ENCODE measurements around the gene FASTKD3.
"Not testable (repeated sequence)": the region's sequence is repeated elsewhere in the genome, so short reads cannot be mapped to it uniquely, and the experiment has no call there.

FASTKD3 gene, protein sequence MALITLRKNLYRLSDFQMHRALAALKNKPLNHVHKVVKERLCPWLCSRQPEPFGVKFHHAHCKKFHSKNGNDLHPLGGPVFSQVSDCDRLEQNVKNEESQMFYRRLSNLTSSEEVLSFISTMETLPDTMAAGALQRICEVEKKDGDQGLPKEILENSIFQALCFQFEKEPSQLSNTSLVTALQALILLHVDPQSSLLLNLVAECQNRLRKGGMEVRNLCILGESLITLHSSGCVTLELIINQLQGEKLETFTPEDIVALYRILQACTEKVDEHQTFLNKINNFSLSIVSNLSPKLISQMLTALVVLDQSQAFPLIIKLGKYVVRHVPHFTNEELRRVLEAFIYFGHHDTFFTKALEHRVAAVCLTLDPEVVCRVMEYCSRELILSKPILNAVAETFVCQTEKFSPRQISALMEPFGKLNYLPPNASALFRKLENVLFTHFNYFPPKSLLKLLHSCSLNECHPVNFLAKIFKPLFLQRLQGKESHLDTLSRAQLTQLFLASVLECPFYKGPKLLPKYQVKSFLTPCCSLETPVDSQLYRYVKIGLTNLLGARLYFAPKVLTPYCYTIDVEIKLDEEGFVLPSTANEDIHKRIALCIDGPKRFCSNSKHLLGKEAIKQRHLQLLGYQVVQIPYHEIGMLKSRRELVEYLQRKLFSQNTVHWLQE

DNA sequence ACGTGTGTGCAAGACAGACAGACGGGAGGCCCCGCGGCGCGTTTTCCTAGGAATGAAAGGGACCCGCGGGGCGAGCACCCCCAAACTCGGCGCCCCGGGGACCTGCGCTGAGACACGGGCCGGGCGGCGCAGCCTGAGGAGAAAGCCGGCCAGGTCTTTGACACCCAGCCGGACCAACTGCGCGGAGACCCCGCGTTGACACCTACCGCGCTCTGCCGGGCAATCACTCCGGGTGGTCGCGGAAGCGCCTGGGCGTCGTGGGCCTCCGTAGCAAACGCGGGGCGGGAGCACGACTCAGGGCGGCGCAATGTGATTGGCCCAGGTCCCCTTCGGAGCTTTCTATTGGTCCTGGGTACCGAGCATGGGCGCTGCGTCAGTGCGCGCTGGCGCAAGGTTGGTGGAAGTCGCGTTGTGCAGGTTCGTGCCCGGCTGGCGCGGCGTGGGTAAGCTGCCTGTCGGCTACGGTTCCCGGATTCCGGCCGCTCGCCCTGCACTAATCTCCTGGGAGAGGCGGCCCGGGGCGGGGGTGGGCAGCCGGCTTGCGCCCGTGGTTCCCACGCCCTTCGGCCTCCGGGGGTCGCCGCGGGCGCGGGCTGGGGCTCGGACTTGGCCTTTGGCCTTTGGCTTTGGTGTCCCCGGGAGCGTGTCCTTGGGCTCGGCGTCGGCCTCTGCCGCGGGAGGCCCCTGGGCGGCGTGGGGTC is at the start of gene FASTKD3, which contains the start of gene MTRR:
TSS of gene FASTKD3 (minus strand) at position 259 of the 701 bp plus-strand sequence. CDS start 948 bp downstream, outside the sequence.
TSS of gene MTRR (plus strand) at position 376 of the 701 bp plus-strand sequence. CDS start 1,647 bp downstream, outside the sequence.
- DNase-seq = peak; percentile 89 to 92

DNA sequence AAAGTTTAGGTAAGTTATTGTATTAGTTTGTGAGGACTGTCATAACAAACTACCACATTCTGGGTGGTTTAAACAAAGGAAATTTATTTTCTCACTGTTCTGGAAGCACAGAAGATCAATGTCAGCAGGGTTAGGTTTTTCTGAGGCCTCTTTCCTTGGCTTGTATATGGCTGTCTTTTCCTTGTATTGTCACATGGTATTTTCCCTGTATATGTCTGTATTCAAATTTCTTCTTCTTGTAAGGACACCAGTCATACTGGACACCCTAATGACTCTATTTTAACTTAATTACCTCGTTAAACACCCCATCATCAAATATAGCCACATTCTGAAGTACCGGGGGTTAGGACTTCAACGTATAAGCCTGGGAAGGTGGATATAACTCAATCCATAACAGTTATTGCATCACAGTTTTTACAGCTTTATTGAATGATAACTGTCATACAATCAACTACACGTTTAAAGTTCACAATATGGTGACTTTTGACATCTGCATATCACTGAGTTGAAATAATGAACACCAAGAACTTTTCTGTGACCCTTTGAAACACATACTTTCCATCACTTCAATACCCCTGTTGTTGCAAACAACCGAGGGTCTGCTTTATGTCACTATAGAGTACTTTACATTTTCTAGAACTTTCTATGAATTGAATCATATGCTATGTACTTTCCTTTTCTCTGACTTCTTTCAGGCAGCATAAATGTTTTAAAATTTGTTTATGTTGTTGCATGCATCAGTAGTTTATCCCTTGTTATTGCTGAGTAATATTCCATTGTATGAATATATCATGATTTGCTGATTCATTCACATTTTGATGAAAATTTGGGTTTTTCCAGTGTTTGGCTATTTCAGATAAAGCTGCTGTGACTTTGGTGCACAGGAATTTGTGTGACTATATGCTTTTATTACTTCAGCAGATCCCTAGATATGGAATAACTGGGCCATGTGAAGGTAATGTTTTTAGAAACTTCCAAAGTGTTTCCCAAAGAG is 48.6 kb upstream of the FASTKD3 start:
- no peak for DNase-seq

DNA sequence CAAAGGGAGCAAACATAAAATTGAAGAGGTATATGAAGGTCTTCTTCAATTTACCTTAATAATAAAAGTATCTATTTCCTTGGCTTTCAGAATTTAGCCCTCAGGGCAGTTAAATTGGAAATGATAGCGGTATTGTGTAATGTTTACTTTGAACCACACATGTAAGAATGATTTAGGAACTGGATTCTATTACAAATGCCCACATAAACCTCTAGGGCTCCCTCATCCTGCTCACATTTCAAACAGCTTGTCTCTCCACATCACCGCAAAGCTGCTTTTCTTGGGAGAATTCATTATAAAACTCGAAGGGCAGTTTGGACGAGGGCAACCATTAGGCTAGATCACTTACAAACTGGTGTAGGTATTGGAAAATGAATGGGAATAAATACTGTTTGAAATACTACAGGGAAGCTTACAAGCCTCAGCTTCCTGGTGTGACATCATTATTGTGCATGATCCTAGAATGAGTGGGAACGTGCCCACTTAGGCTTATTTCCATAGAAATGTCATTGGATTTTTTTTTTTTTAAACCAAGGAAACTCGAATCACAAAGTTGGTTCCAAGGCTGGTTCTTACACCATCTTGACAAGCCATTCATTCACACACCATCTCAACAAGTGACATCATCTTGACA is 47.5 kb upstream of the FASTKD3 start:
- DNase-seq = no peak

DNA sequence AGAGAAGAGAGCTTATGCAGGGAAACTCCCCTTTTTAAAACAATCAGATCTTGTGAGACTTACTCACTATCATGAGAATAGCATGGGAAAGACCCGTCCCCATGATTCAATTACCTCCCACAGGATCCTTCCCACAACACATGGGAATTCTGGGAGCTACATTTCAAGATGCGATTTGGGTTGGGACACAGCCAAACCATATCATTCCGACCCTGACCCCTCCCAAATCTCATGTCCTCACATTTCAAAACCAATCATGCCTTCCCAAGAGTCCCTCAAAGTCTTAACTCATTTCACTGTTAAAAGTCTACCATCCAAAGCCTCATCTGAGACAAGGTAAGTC is 42.6 kb upstream of the FASTKD3 start:
- DNase-seq = not testable (repeated sequence)

DNA sequence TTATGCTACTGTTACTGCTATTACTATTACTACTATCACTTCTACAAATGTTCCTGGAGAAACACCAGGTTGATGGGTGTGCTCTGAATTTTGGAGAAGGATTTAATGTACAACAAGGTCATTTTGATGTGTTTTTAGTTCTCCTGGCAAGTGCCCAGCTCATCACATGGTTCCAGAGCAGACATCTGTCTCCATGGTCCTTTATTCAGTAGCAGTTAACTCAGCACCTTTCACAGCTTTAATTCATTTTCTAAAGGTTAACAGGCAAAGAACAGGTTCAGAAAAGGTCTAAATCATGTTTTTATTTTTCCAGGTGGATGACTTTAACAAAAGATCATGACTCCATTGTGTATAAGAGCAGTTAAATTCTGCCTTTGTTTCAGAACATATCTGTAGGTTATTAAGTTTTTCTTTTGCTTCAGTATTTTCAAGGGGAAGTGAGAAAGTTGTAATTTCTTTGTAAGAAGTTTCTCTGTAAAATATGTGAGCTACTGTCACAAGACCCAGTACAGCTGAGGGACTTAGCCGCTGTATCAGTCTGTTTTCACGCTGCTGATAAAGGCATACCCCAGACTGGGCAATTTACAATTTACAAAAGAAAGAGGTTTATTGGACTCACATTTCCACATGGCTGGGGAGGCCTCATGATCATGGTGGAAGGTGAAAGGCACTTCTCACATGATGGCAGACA is 42.1 kb upstream of the FASTKD3 start:
- no peak for DNase-seq

DNA sequence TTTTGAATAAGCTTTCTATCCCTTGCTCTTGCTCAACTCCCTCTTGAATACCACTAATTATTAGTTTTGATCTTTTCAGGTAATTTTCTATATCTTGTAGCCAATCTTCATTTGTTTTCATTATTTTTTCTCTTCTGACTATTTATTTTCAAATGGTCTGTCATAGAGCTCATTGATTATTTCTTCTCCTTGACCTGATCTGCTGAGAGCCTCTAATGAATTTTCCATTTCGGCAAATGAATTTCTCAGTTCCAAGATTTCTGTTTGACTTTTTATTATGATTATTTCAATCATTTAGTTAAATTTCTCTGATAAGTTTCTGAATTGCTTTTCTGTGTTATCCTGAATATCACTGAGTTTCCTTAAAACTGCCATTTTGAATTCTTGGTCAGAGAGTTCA is 39.5 kb upstream of the FASTKD3 start:
- DNase-seq = no peak

DNA sequence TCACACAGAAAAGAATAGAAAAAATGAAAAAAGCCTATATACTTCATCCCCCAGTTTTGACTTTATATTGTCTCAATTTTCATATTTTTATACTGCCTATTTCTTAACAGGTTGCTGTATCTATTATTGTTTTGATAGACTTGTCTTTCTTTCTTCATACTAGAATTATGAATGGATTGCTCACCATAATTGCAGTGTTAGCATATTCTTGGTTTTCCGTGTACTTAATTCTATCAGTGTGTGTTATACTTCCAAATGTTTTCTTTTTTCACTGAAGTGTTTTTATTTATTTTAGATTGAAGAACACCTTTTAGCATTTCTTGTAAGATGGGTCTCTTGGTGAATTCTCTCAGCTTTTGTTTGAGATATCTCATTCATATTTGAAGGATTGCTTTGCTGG is 38.8 kb upstream of the FASTKD3 start:
- no peak for DNase-seq

DNA sequence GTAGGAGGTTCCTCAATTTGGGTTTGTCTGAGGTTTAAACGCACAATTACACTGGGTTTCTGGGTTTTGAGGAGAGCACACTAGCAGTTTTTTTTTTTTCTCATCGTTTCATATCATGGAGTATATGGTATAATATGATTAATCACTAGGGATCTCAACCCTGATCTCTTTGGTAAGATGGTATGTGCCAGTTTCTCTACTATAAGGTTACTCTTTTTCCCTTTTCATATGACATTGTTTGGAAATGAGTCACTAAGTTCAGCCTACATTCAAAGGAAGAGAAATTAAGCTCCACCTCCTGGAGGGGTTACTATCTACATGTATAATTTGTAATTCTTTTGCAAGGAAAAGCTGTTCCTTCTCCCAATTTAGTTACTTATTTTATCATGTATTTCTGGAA is 35.3 kb upstream of the FASTKD3 start:
- DNase-seq = no peak

DNA sequence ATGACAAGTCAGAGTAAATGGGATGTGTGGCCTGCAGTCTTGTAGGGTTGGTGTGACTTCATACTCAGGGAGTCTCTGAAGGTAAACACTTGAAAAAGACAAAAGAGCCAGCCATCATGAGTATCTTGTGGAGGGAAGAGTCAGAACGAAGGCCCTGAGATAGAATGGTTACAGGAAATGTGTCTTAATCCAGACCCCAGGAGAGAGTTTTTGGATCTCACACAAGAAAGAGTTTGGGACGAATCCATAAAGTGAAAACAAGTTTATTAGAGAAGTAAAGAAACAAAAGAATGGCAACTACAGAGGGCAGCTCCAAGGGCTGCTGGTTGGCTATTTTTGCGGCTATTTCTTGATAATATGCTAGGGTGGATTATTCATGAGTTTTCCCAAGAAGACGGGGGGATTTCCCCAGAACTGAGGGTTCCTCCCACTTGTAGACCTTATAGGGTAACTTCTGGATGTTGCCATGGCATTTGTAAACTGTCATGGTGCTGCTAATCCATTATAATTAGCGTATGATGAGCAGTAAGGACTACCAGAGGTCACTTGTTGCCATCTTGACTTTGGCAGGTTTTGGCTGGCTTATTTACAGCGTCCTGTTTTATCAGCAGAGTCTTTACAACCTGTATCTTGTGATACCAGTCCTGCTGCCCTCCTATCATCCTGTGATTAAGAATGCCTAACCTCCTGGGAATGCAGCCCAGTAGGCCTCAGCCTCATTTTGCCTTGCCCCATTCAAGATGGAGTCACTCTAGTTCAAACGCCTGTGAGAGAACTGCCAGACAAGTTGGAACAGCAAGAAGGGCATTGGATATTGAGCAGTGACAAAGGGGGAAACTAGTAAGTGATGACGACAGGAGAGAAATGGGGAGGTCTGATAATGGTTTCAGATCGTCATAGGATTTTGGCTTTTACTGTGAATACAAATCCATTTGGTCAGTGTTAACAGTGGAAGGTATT is 34.1 kb upstream of the FASTKD3 start:
- no peak for DNase-seq

DNA sequence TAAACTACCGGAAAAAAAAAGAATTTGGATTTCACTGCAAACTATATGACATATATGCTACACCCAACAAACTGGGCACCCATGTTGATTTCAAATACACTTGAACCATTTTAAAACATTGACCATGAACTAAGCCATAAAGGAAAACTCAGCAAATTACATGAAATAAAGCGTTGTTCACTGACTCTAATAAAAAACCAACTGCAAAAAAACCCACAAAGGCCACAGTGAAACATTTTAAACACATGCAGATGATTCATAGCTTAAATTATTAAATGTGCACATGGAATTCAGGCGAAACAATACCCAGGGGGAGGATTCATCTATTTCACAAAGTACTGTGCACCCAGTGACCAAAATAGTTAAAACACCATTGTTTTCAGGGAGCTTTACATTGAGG is 33.4 kb upstream of the FASTKD3 start:
- no peak for DNase-seq

DNA sequence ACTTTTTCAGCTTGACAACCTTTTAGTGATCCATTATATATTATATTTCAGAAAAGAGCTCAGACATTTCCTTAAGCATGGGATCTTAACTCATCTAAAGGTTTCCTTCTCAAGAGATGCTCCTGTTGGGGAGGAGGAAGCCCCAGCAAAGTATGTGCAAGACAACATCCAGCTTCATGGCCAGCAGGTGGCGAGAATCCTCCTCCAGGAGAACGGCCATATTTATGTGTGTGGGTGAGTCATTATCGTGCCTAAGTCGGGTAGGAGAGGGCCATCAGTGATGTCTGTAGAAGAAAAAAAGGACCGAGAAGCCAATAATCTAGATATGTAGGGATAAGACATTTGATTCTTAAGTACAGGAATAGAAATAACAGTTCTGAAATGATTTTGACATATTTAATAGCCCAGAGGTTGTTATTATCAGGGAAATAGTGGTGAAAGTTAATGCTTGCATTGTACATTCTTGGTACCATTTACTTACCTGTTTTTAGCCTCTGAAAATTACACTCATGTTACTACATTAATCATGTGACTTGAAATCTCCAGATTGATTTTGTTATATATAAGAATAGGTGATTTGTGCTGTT is 28.3 kb upstream of the FASTKD3 start:
- DNase-seq = peak in 1 of 2 donors; percentile 28

DNA sequence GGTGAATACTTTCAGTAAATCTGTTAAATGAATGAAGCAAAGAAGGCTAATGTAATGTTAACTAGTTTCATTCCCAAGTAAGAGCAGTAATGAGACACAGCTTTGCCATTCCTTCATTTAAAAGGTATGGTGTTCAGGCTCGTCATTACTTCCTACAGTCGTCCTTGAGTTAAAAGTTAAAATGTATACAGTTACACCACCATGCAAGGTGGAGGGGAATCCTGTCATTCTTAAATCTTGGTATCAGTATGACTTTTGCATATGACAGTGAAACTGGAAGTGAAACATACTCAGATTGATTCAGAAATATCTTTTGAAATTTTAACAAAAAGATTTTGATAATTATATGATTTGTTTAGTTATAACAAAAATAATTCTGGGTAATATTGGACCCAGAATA is 26.0 kb upstream of the FASTKD3 start:
- DNase-seq = no peak

DNA sequence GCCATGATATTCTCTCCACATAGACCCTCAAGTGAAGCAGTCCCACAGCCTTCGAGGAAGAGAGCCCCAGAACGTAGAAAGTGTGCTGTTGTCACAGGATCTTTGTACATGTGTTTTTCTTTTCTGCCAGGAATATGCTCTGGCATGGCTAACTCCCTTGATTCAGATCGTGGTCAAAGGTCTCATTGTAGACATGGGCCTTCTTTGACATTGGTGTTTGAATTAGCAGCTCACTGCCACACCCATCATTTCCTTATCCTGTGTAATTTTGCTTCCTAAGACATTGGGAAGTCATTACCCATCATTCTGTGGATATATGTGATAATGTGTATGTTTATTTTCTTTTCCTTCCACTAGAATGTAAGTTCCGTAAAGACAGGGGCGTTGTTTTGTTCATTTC is 25.6 kb upstream of the FASTKD3 start:
- DNase-seq = no peak

DNA sequence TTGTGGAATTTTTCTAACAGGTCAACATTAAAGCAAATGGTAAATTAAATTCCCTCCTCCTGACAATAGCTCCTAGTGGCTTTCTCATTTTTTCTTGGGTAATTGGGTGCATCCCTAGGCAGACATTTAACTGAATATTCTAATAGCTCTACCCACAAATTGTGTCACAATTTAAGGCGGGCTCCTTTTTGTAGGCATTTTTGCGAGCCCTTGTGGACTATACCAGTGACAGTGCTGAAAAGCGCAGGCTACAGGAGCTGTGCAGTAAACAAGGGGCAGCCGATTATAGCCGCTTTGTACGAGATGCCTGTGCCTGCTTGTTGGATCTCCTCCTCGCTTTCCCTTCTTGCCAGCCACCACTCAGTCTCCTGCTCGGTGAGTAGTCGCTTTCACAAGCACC is 20.1 kb upstream of the FASTKD3 start:
- no peak for DNase-seq

DNA sequence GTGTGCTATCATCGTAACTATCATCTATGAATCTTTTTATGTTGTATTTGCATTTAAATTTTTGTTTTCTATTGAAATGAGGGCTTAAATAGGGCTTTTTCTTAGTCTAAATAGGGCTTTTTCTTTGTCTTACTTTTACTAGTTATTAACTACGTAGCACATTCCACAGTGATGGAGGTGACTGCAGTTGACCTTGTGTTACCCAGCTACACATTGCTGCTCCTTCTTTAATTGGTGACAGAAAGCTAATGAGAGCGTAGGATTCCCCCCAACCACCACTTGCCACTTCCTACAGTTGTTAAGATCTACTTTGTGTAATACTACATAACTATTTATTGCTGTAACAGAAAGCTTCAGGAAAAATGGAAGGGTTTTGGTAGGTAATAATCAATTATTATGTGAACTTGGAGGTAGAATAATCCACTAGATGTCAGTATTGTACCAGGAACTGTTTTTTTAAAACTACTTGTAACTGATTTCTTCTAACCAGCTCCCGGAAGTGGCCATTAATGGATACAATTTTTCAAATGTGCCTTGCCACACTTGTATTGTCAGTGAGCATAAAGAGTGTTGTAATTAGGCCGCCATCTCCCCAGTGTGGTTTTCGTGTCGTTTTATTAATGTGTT is 18.1 kb upstream of the FASTKD3 start:
- DNase-seq = peak in 1 of 2 donors; percentile 66

DNA sequence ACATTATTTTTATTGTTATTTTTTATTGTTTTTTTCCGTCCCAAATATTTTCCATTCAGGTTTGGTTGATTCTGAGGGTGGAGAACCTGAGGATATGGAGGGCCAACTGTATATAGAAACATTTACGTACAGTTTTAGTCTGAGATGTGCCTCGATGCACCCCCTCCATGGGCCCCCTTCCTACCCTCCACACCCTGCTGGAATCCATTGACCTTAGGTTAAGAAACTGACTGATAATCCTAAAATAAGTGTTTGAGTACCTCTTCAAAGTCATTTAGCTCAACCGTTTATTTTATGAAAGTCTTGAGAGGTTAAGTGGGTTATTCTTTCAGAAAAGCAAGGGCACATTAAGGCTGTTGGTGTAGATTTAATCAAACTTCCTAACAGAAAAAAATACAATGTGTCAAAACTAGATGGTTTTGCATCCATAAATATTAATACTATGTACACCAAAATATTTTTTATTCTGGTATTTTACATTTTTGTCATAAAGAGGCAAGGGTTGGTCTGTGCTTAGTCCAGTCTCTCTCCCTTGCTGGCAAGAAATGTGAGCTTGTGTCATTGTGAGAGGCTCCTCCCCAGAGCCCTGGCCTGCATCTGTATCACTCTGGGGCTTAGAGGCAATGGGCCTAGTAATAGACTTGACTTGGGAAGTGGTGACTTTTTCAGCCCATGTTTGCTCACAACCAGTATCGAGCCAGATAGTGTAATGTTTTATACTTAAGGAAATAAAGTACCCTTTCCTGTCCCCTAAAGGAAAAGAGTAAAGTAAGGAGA is 15.8 kb upstream of the FASTKD3 start:
- no peak for DNase-seq

DNA sequence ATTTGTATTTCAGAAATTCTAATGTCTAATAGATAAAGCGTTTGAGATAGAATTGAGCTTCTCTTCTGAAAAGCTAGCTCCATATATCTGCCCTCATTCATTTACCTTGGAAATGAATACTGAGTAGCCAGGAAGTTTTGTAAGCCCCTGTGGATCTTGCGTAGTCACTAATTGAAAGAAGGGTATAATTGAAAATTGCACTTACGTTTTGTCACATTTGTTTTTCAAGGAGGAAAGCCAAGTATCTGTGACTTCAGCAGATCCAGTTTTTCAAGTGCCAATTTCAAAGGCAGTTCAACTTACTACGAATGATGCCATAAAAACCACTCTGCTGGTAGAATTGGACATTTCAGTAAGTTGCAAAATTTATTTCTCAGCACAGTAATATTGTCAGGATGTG is 14.1 kb upstream of the FASTKD3 start:
- DNase-seq = no peak

DNA sequence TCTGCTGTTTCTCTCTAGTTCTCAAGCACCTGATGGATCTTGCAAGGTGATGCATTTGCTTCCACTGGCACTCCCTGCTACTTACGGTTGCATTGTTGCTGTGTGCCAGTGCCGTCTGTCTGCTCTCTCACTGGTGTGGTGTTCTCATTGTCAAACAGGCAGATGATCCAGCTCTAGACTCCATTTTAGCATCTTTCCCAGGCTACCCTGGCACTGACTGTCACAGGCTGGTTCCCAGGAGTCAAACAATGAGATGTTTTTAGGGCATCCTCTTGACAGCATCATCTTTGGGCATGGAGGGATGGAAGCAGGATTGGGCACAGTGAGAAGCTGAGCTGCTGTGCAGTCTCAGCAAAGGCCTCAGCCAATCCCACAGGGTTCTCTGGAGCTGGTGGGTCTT is 13.0 kb upstream of the FASTKD3 start:
- DNase-seq = no peak
